GM23248 (cell line): ENCODE measurements around the gene LDHB. TPM values are rescaled to one million over a fixed set of nuclear protein-coding genes. Genes with fewer than 3 reads are reported as not detected.

Experiments
- DNase-seq: peaks from one replicate; pipeline ENCODE4 v3.0.0-alpha.2; 2015
- H2AFZ ChIP-seq: fragments of 200-600 bp; sonication (generic); 2 replicates; pipeline ENCODE4 v1.6.1; 2016; ENCODE audit warnings: antibody characterized with exemption
- H3F3A ChIP-seq: fragments of 200-600 bp; sonication (generic); 2 replicates; pipeline ENCODE4 v1.6.1; 2016; ENCODE audit warnings: mild to moderate bottlenecking, antibody characterized with exemption, mixed run types; ENCODE audit not compliant: insufficient read depth
- H3K27ac ChIP-seq: fragments of 200-600 bp; sonication (generic); 2 replicates; pipeline ENCODE4 v1.5.1; 2016; ENCODE audit warnings: mild to moderate bottlenecking
- H3K27me3 ChIP-seq: fragments of 200-600 bp; sonication (generic); replicated peaks from 2 replicates; pipeline ENCODE4 v1.6.1; 2016; ENCODE audit warnings: mild to moderate bottlenecking; ENCODE audit not compliant: insufficient read depth
- H3K36me3 ChIP-seq: fragments of 200-600 bp; sonication (generic); 2 replicates; pipeline ENCODE4 v1.6.1; 2016; ENCODE audit warnings: low read depth, mild to moderate bottlenecking
- H3K4me1 ChIP-seq: fragments of 200-600 bp; sonication (generic); 2 replicates; pipeline ENCODE4 v1.6.1; 2016; ENCODE audit warnings: mild to moderate bottlenecking; ENCODE audit not compliant: insufficient read depth
- H3K4me2 ChIP-seq: fragments of 200-600 bp; sonication (generic); one replicate; pipeline ENCODE4 v1.6.1; 2016; ENCODE audit warnings: mild to moderate bottlenecking; ENCODE audit not compliant: unreplicated experiment
- H3K4me3 ChIP-seq: fragments of 200-600 bp; sonication (generic); 2 replicates; pipeline ENCODE4 v1.5.1; 2016; ENCODE audit warnings: mild to moderate bottlenecking
- H3K79me2 ChIP-seq: fragments of 200-600 bp; sonication (generic); 2 replicates; pipeline ENCODE4 v1.6.1; 2016; ENCODE audit warnings: mild to moderate bottlenecking; ENCODE audit not compliant: insufficient read depth
- H3K9ac ChIP-seq: fragments of 200-600 bp; sonication (generic); 2 replicates; pipeline ENCODE4 v1.6.1; 2016; ENCODE audit warnings: mild to moderate bottlenecking
- H3K9me2 ChIP-seq: fragments of 200-600 bp; sonication (generic); 2 replicates; pipeline ENCODE4 v1.6.1; 2016; ENCODE audit warnings: mixed run types, mild to moderate bottlenecking, moderate library complexity; ENCODE audit not compliant: insufficient read depth
- H3K9me3 ChIP-seq: fragments of 200-600 bp; sonication (generic); one replicate; pipeline ENCODE4 v1.6.1; 2017; ENCODE audit warnings: low read depth
- H4K20me1 ChIP-seq: fragments of 200-600 bp; sonication (generic); 2 replicates; pipeline ENCODE4 v1.6.0; 2016; ENCODE audit not compliant: insufficient read depth
- EZH2 ChIP-seq: fragments of 200-600 bp; sonication (generic); IDR thresholded peaks from 2 replicates; pipeline ENCODE4 v1.6.1; 2018; ENCODE audit warnings: antibody characterized with exemption, mild to moderate bottlenecking; ENCODE audit not compliant: insufficient read depth, poor library complexity, severe bottlenecking
- EZH2phosphoT487 ChIP-seq: fragments of 200-600 bp; sonication (generic); IDR thresholded peaks from 2 replicates; pipeline ENCODE4 v1.6.1; 2018; ENCODE audit warnings: antibody characterized with exemption, moderate library complexity, mild to moderate bottlenecking, low read depth; ENCODE audit not compliant: insufficient read depth
- WGBS, 2 experiments: methylation state at CpG; one replicate each; pipeline ENCODE4 v1.1.6; 2015 to 2017; ENCODE audit warnings: low lambda C conversion rate in 2 of 2, low coverage in 1 of 2; ENCODE audit errors: missing lambda C conversion rate in 2 of 2; 5-methylcytosine and 5-hydroxymethylcytosine counted together
- in situ Hi-C: fragments of 300-500 bp; cut with MboI; formaldehyde crosslinking; loops from 2 replicates; pipeline ENCODE4 v1.15.0; 2020
- polyA plus RNA-seq: library from polyadenylated mRNA; unstranded; fragments of >200 nt; fragmentation: Nextera tagmentation; extraction: Ambion mirVana; gene quantifications from 2 replicates; pipeline ENCODE4 v1.2.1, GENCODE V29; 2016
- total RNA-seq: library from RNA; depleted of rRNA; stranded (reverse); fragments of >200 nt; shearing (Covaris generic); gene quantifications from 2 replicates; pipeline ENCODE4 v1.2.3, GENCODE V29; 2014; rRNA removed

The LDHB gene
- total RNA-seq (464 and 478 TPM in 2 replicates), polyA plus RNA-seq (497 and 508 TPM in 2 replicates)

- Histone ChIP-seq H3K4me1 (peaks cover 12% of the 10 kb centered on the region; the same call in 1 of the 2 replicates), H4K20me1 (no peaks in the 10 kb centered on the region; the same call in 1 of the 2 replicates), H3K4me2 (peak within 1 kb of the TSS; percentile 96), H3K27ac (peak within 1 kb of the TSS; percentile 79), H3F3A (no peaks in the 10 kb centered on the region; the same call in 1 of the 2 replicates), H3K4me3 (peak within 1 kb of the TSS; percentile 96), H3K9me2 (no peaks in the 10 kb centered on the region), H3K9ac (peak within 1 kb of the TSS; percentile 90), H3K36me3 (peaks cover 23% of the 10 kb centered on the region), H3K9me3 (no peaks in the 10 kb centered on the region), H2AFZ (peak within 1 kb of the TSS; percentile 89), H3K27me3 (no peaks in the 10 kb centered on the region; the same call in 1 of the 2 replicates), H3K79me2 (peaks cover 50% of the 10 kb centered on the region)
- DNase-seq = peak; percentile 96
- TF ChIP-seq EZH2phosphoT487 (no peak), EZH2 (no peak)
- WGBS, 2 experiments = 1% methylated on average over 36 to 41 of the region's 41 CpGs
- in situ Hi-C loops = no loop called here
Measured at GRCh38 chr12:21657326-21658077, at the start of gene LDHB. Gene LDHB, minus strand, starts transcription at chr12:21657842. Its CDS starts 3,171 bp downstream, at chr12:21654671.

GRCh38 chr12:21704847-21705246 is 47.2 kb upstream of the LDHB start:
- DNase-seq = no peak
- TF ChIP-seq EZH2phosphoT487 = no peak
- no peak for TF ChIP-seq EZH2
- Histone ChIP-seq H3K9me3 (no peaks in the 10 kb centered on the region), H3K4me3 (no peak overlapping the region), H3K27me3 (no peaks in the 10 kb centered on the region), H3F3A (no peaks in the 10 kb centered on the region), H3K27ac (no peak overlapping the region), H3K9me2 (no peaks in the 10 kb centered on the region), H3K79me2 (no peaks in the 10 kb centered on the region), H4K20me1 (no peaks in the 10 kb centered on the region), H3K36me3 (no peaks in the 10 kb centered on the region), H3K9ac (no peak overlapping the region), H3K4me1 (peaks cover 1% of the 10 kb centered on the region; the same call in 1 of the 2 replicates), H3K4me2 (no peak overlapping the region), H2AFZ (no peak overlapping the region)
- WGBS, 2 experiments = 87 to 88% methylated on average over 4 of the region's 4 CpGs
- in situ Hi-C loops = loop anchor here (10.0 kb wide), 1 partner anchor 280 kb away; no protein-coding TSS in a partner anchor

DNA sequence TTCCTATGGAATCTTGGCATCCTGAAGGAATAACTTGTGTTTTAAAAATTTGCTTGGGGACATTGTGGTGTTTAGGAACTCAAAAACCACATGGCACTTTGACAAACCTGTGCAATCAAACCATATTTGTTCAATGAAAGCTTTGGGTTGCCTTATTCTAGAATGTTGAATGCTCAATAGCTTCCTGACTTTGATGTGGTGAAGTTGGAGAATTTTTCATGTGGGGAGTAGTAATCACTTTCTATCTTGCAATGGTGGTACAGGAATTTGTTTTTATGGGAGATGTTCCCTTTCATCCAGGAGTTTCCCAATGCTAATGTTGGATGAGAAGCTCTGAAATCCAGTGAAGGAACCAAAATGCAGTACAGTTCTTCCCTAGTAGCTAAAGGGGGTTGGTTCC is 42.2 kb upstream of the LDHB start:
- no peak overlapping the region; the same call in 1 of the 2 replicates for H2AFZ ChIP-seq
- no peaks in the 10 kb centered on the region for H3F3A ChIP-seq
- TF ChIP-seq EZH2phosphoT487 (no peak), EZH2 (no peak)
- no peaks in the 10 kb centered on the region for H3K27me3 ChIP-seq
- no peaks in the 10 kb centered on the region for H3K79me2 ChIP-seq
- H3K27ac ChIP-seq = no peak overlapping the region
- no peaks in the 10 kb centered on the region for H3K9me3 ChIP-seq
- peaks cover 18% of the 10 kb centered on the region; the same call in 1 of the 2 replicates for H3K4me1 ChIP-seq
- H3K4me3 ChIP-seq = no peak overlapping the region
- H3K4me2 ChIP-seq = no peak overlapping the region
- no peaks in the 10 kb centered on the region for H3K36me3 ChIP-seq
- no peaks in the 10 kb centered on the region for H3K9me2 ChIP-seq
- H3K9ac ChIP-seq = no peak overlapping the region
- H4K20me1 ChIP-seq = no peaks in the 10 kb centered on the region
- no peak for DNase-seq
- in situ Hi-C loops = loop anchor here (10.0 kb wide), 1 partner anchor 285 kb away; no protein-coding TSS in a partner anchor

- Histone ChIP-seq H2AFZ (peak overlapping the region; percentile 75), H3K79me2 (no peaks in the 10 kb centered on the region), H3K4me2 (peak overlapping the region; percentile 46), H3K9me2 (no peaks in the 10 kb centered on the region), H3K9ac (0 out of 2 replicates have a peak overlapping the region, but pooled peaks have one; percentile 27), H3K36me3 (no peaks in the 10 kb centered on the region), H3K9me3 (no peaks in the 10 kb centered on the region), H3K27me3 (no peaks in the 10 kb centered on the region), H3K4me1 (peaks cover 18% of the 10 kb centered on the region; the same call in 1 of the 2 replicates), H3K4me3 (peak overlapping the region; percentile 54), H4K20me1 (no peaks in the 10 kb centered on the region), H3F3A (no peaks in the 10 kb centered on the region), H3K27ac (no peak overlapping the region)
- DNase-seq = peak; percentile 48
- WGBS, 2 experiments = 11 to 16% methylated on average over 7 of the region's 7 CpGs
- in situ Hi-C loops = no loop called here
- TF ChIP-seq EZH2 (no peak), EZH2phosphoT487 (no peak)
Measured at GRCh38 chr12:21697904-21698630, 40.4 kb upstream of the LDHB start.
